ENCODE results near the gene CHN2. TPM values are rescaled to one million over a fixed set of nuclear protein-coding genes. Genes with fewer than 3 reads are reported as not detected.

CHN2 gene
- total RNA-seq, 6 donors from 2014 or later, result 6.2 to 13.7 (median 11.2) TPM

DNA sequence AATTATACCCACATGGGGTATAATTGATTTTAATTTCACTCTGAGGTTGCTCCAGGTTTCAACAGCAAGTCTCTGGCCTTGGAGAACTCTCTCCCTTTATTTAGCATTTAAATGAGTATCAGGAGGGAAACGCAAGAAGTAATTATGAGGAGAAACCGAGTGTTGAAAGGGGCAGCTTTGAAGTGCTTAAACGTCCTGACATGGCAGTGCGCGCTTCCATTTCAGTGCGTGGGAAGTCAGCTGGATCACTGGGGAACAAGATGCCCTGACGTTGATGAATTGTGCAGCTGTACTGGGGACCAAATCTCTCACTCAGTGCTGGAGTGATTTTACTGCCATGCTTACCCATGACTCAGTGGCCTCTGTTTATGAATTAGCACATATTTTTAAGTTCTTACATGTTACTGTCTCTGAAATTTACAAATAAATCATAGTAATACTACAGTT is 263.0 kb downstream of the CHN2 start:
- DNase-seq, result no peak
- H3K4me3 ChIP-seq, result no peak overlapping the region
- no peaks in the 10 kb centered on the region for H3K36me3 ChIP-seq
- no peaks in the 10 kb centered on the region for H3K4me1 ChIP-seq
- no peak for ATAC-seq (ENCODE audit: low FRiP score in 2 of 2)
- no peaks in the 10 kb centered on the region for H3K27me3 ChIP-seq
- no peaks in the 10 kb centered on the region for H3K9me3 ChIP-seq
- H3K27ac ChIP-seq, result no peak overlapping the region
- TF ChIP-seq POLR2AphosphoS5 (IDR thresholded peaks at IDR 0.05), result no peak
- TF ChIP-seq EP300 (IDR thresholded peaks at IDR 0.05), result no peak
- TF ChIP-seq, protein P1, sequence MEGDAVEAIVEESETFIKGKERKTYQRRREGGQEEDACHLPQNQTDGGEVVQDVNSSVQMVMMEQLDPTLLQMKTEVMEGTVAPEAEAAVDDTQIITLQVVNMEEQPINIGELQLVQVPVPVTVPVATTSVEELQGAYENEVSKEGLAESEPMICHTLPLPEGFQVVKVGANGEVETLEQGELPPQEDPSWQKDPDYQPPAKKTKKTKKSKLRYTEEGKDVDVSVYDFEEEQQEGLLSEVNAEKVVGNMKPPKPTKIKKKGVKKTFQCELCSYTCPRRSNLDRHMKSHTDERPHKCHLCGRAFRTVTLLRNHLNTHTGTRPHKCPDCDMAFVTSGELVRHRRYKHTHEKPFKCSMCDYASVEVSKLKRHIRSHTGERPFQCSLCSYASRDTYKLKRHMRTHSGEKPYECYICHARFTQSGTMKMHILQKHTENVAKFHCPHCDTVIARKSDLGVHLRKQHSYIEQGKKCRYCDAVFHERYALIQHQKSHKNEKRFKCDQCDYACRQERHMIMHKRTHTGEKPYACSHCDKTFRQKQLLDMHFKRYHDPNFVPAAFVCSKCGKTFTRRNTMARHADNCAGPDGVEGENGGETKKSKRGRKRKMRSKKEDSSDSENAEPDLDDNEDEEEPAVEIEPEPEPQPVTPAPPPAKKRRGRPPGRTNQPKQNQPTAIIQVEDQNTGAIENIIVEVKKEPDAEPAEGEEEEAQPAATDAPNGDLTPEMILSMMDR (IDR thresholded peaks at IDR 0.05), result no peak
- no peak for TF ChIP-seq POLR2A (IDR thresholded peaks at IDR 0.05)
- WGBS, 2 donors, result 68 to 72% methylated on average over 7 of the region's 7 CpGs

DNA sequence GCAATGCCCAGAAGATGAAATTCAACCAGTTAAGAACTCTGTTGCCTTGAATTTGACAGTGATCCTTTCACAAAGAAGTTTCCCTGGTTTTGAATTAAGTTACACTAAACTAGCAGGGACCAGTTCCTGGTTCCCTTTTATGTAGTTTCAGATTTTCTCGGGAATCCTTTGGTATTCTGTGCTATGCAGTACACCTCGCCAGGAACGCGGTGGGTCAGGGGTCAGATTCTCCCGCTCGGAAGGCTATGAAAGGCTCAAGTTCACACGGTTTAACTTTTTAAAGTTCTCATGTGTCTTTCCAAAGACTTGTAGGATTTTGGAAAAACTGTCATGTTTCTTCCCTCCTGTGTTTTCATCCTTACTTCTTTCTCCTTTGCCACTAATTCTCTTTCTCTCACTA is 264.4 kb downstream of the CHN2 start:
- Histone ChIP-seq H3K27me3 (no peaks in the 10 kb centered on the region), H3K36me3 (no peaks in the 10 kb centered on the region), H3K4me1 (no peaks in the 10 kb centered on the region), H3K4me3 (no peak overlapping the region), H3K27ac (no peak overlapping the region), H3K9me3 (no peaks in the 10 kb centered on the region)
- DNase-seq (no peak), ATAC-seq (ENCODE audit: low FRiP score in 2 of 2) (no peak)
- 73 to 78% methylated on average over 7 of the region's 7 CpGs for WGBS, 2 donors
- no peak for TF ChIP-seq POLR2AphosphoS5 (IDR thresholded peaks at IDR 0.05)
- TF ChIP-seq EP300 (IDR thresholded peaks at IDR 0.05), result no peak
- no peak for TF ChIP-seq POLR2A (IDR thresholded peaks at IDR 0.05)
- TF ChIP-seq, protein P1 (IDR thresholded peaks at IDR 0.05), result no peak

DNA sequence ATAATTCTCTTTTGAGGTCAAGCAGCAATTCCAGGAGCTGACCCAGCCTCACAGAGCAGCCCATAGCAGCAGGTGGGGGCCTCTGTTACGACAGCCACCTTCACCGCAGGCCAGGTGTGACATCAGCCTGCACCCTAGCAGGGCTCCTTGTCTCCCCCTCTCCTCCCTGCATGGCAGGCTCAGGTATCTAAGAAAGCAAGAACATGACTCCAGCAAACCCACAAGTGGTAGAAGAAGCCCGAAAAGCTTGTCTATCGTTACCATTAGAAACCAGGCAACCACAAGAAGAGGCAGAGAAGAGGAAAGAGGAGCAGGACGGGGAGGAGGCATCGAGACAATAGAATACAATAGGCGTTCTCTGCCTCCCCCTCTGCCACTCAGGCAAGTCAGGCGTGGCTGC is 265.0 kb downstream of the CHN2 start:
- H3K9me3 ChIP-seq, result no peaks in the 10 kb centered on the region
- H3K27ac ChIP-seq, result no peak overlapping the region
- TF ChIP-seq POLR2AphosphoS5 (IDR thresholded peaks at IDR 0.05) (no peak), EP300 (IDR thresholded peaks at IDR 0.05) (no peak), POLR2A (IDR thresholded peaks at IDR 0.05) (no peak)
- TF ChIP-seq, protein P1 (IDR thresholded peaks at IDR 0.05), result no peak
- no peaks in the 10 kb centered on the region for H3K27me3 ChIP-seq
- H3K36me3 ChIP-seq, result no peaks in the 10 kb centered on the region
- H3K4me3 ChIP-seq, result no peak overlapping the region
- ATAC-seq (ENCODE audit: low FRiP score in 2 of 2) (no peak), DNase-seq (no peak)
- H3K4me1 ChIP-seq, result no peaks in the 10 kb centered on the region
- 79 to 81% methylated on average over 8 of the region's 8 CpGs for WGBS, 2 donors

DNA sequence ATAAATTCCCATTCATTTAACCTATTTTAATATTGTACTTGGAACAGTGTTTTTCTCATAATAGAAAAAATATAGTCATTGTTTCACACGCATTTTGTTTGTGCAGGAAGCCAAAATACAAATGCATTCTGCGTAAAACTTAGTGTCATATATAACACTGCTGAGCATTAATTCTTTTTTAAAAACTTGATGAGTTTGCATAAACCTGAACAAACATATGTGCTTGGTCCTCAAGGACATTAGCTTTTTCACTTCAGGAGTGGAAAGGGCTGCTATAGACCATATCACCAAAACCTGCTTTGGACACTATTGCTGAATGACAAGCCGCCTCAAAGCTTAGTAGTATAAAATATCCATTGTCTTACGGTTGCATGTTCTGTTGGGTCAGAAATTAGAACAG is 267.4 kb downstream of the CHN2 start:
- TF ChIP-seq POLR2A (IDR thresholded peaks at IDR 0.05), result no peak
- TF ChIP-seq POLR2AphosphoS5 (IDR thresholded peaks at IDR 0.05), result no peak
- TF ChIP-seq, protein P1 (IDR thresholded peaks at IDR 0.05), result no peak
- no peak for TF ChIP-seq EP300 (IDR thresholded peaks at IDR 0.05)
- Histone ChIP-seq H3K27ac (no peak overlapping the region), H3K9me3 (no peaks in the 10 kb centered on the region), H3K4me1 (no peaks in the 10 kb centered on the region), H3K4me3 (no peak overlapping the region), H3K27me3 (no peaks in the 10 kb centered on the region), H3K36me3 (no peaks in the 10 kb centered on the region)
- ATAC-seq (ENCODE audit: low FRiP score in 2 of 2), result no peak
- DNase-seq, result no peak
- WGBS, 2 donors, result 97 to 98% methylated on average over 4 of the region's 4 CpGs

DNA sequence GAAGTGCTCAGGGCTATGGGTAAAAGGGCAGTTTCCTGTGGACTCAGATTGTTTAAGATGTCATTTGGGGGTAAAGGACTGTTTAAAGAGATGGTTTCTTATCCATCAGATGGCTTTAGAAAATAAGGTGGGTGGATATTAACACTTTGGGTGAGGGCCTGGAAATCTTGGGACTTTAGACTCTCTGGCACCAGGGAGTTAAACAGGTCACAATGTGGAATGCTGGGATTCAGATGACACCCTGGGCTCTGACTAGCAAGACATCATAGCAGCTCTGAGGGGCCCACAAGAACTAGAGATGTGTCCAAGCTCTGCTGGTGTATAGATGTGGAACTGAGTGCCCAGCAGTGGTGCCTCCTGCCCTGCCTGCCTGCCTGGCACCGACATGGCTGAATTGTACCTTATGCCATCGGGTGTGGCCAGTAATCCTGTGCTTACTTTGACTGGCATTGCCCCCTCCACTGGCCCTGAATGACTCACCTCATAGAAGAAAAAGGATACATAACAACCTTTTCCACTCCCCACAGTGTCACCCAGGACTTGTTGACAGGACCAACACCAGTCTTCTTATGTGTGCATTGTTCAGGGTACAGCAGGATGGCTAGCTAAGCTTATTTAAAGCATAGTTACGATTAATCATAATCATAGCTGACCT is 269.1 kb downstream of the CHN2 start:
- Histone ChIP-seq H3K27me3 (no peaks in the 10 kb centered on the region), H3K36me3 (no peaks in the 10 kb centered on the region), H3K4me3 (no peak overlapping the region), H3K9me3 (no peaks in the 10 kb centered on the region), H3K27ac (no peak overlapping the region), H3K4me1 (no peaks in the 10 kb centered on the region)
- 97 to 99% methylated on average over 3 of the region's 3 CpGs for WGBS, 2 donors
- TF ChIP-seq POLR2A (IDR thresholded peaks at IDR 0.05), result no peak
- no peak for TF ChIP-seq EP300 (IDR thresholded peaks at IDR 0.05)
- TF ChIP-seq, protein P1 (IDR thresholded peaks at IDR 0.05), result no peak
- TF ChIP-seq POLR2AphosphoS5 (IDR thresholded peaks at IDR 0.05), result no peak
- ATAC-seq (ENCODE audit: low FRiP score in 2 of 2), result no peak
- DNase-seq, result peak in 1 of 2 donors; percentile 14

All from upper lobe of left lung (tissue), 6 donors.